Hepatocyte (in vitro differentiated cells): ENCODE data around the gene ALG12. TPM values are rescaled to one million over a fixed set of nuclear protein-coding genes. Genes with fewer than 3 reads are reported as not detected.

Experiments used
- DNase-seq: peaks from one replicate; pipeline ENCODE4 v3.0.0-alpha.2; 2016; ENCODE audit warnings: low spot score
- H2AFZ ChIP-seq: fragments of 200-600 bp; sonication (generic); 2 replicates; pipeline ENCODE4 v1.6.0; 2016; ENCODE audit warnings: antibody characterized with exemption, mild to moderate bottlenecking
- H3K27ac ChIP-seq: fragments of 200-600 bp; sonication (generic); 2 replicates; pipeline ENCODE4 v1.5.1; 2016; ENCODE audit warnings: mild to moderate bottlenecking
- H3K27me3 ChIP-seq: fragments of 200-600 bp; sonication (generic); 2 replicates; pipeline ENCODE4 v1.6.1; 2016
- H3K36me3 ChIP-seq: fragments of 200-600 bp; sonication (generic); replicated peaks from 2 replicates; pipeline ENCODE4 v1.5.1; 2016; ENCODE audit warnings: low read depth; ENCODE audit not compliant: insufficient read depth
- H3K4me1 ChIP-seq: fragments of 200-600 bp; sonication (generic); 2 replicates; pipeline ENCODE4 v1.5.1; 2016; ENCODE audit warnings: mild to moderate bottlenecking, moderate library complexity; ENCODE audit not compliant: insufficient read depth
- H3K4me2 ChIP-seq: fragments of 200-600 bp; sonication (generic); 2 replicates; pipeline ENCODE4 v1.6.0; 2016
- H3K4me3 ChIP-seq: fragments of 200-600 bp; sonication (generic); 2 replicates; pipeline ENCODE4 v1.5.1; 2016; ENCODE audit warnings: mild to moderate bottlenecking
- H3K79me2 ChIP-seq: fragments of 200-600 bp; sonication (generic); 2 replicates; pipeline ENCODE4 v1.6.0; 2017; ENCODE audit warnings: mild to moderate bottlenecking
- H3K9me2 ChIP-seq: fragments of 200-600 bp; sonication (generic); replicated peaks from 2 replicates; pipeline ENCODE4 v1.6.0; 2017; ENCODE audit warnings: mild to moderate bottlenecking; ENCODE audit not compliant: insufficient read depth
- H3K9me3 ChIP-seq: fragments of 200-600 bp; sonication (generic); 2 replicates; pipeline ENCODE4 v1.5.1; 2016; ENCODE audit warnings: low read depth, mild to moderate bottlenecking
- H4K20me1 ChIP-seq: fragments of 200-600 bp; sonication (generic); 2 replicates; pipeline ENCODE4 v1.6.0; 2016; ENCODE audit warnings: mild to moderate bottlenecking; ENCODE audit not compliant: insufficient read depth, poor library complexity, severe bottlenecking
- CTCF ChIP-seq: fragments of 200-600 bp; sonication (generic); IDR thresholded peaks from 2 replicates; pipeline ENCODE4 v1.5.1; 2016; ENCODE audit warnings: antibody characterized with exemption, mild to moderate bottlenecking; ENCODE audit not compliant: poor library complexity
- EZH2 ChIP-seq: fragments of 200-600 bp; sonication (generic); IDR thresholded peaks from 2 replicates; pipeline ENCODE4 v1.6.1; 2016; ENCODE audit warnings: antibody characterized with exemption, mild to moderate bottlenecking, borderline replicate concordance
- EZH2phosphoT487 ChIP-seq: fragments of 200-600 bp; sonication (generic); IDR thresholded peaks from one replicate; pipeline ENCODE4 v1.6.1; 2018; ENCODE audit warnings: antibody characterized with exemption, mild to moderate bottlenecking, low read depth, moderate library complexity; ENCODE audit not compliant: unreplicated experiment, severe bottlenecking
- WGBS: methylation state at CpG from one replicate; pipeline ENCODE4 v1.1.6; 2016; ENCODE audit warnings: low lambda C conversion rate; ENCODE audit errors: missing lambda C conversion rate; 5-methylcytosine and 5-hydroxymethylcytosine counted together
- polyA plus RNA-seq: library from polyadenylated mRNA; unstranded; fragments of >200 nt; fragmentation: Nextera tagmentation; extraction: Ambion mirVana; gene quantifications from 2 replicates; pipeline ENCODE4 v1.2.1, GENCODE V29; 2016
- total RNA-seq: library from RNA; depleted of rRNA; stranded (reverse); fragments of >200 nt; gene quantifications from 2 replicates; pipeline ENCODE4 v1.2.3, GENCODE V29; 2014

ALG12 gene
- total and polyA plus RNA-seq, 2 experiments from 2014 or later = 30.8 to 69.6 TPM

GRCh38 chr22:49911881-49912625 lies 6.2 kb downstream of the ALG12 start:
- no peak overlapping the region for H2AFZ ChIP-seq
- no peak overlapping the region for H3K4me2 ChIP-seq
- no peak for DNase-seq
- H3K79me2 ChIP-seq = peaks cover 24% of the 10 kb centered on the region
- no peaks in the 10 kb centered on the region for H3K9me2 ChIP-seq
- no peaks in the 10 kb centered on the region for H3K27me3 ChIP-seq
- WGBS = 99% methylated on average over 22 of the region's 30 CpGs
- H3K4me1 ChIP-seq = peaks cover 3% of the 10 kb centered on the region
- H3K9me3 ChIP-seq = no peaks in the 10 kb centered on the region
- H3K4me3 ChIP-seq = no peak overlapping the region
- TF ChIP-seq EZH2phosphoT487 (no peak), CTCF (no peak), EZH2 (no peak)
- peaks cover 3% of the 10 kb centered on the region for H3K36me3 ChIP-seq
- H3K27ac ChIP-seq = no peak overlapping the region
- no peaks in the 10 kb centered on the region for H4K20me1 ChIP-seq

- H3K9me3 ChIP-seq = no peaks in the 10 kb centered on the region
- peaks cover 3% of the 10 kb centered on the region for H3K36me3 ChIP-seq
- no peaks in the 10 kb centered on the region for H3K9me2 ChIP-seq
- H4K20me1 ChIP-seq = no peaks in the 10 kb centered on the region
- no peaks in the 10 kb centered on the region for H3K27me3 ChIP-seq
- TF ChIP-seq EZH2phosphoT487 (no peak), EZH2 (no peak), CTCF (no peak)
- H3K4me3 ChIP-seq = no peak overlapping the region
- peaks cover 9% of the 10 kb centered on the region for H3K79me2 ChIP-seq
- no peak overlapping the region for H3K27ac ChIP-seq
- WGBS = 95% methylated on average over 27 of the region's 27 CpGs
- no peak overlapping the region for H3K4me2 ChIP-seq
- no peak for DNase-seq
- no peaks in the 10 kb centered on the region for H3K4me1 ChIP-seq
- no peak overlapping the region for H2AFZ ChIP-seq
Observed at GRCh38 chr22:49910229-49911155, 7.7 kb downstream of the ALG12 start.

GRCh38 chr22:49909476-49910205 lies 8.6 kb downstream of the ALG12 start:
- H3K36me3 ChIP-seq = no peaks in the 10 kb centered on the region
- no peaks in the 10 kb centered on the region for H4K20me1 ChIP-seq
- H3K9me3 ChIP-seq = no peaks in the 10 kb centered on the region
- no peak for DNase-seq
- H3K27ac ChIP-seq = no peak overlapping the region
- no peak overlapping the region for H2AFZ ChIP-seq
- no peaks in the 10 kb centered on the region for H3K4me1 ChIP-seq
- H3K27me3 ChIP-seq = no peaks in the 10 kb centered on the region
- H3K9me2 ChIP-seq = no peaks in the 10 kb centered on the region
- 97% methylated on average over 23 of the region's 23 CpGs for WGBS
- no peak overlapping the region for H3K4me3 ChIP-seq
- H3K79me2 ChIP-seq = peaks cover under 1% of the 10 kb centered on the region
- TF ChIP-seq CTCF (no peak), EZH2 (no peak), EZH2phosphoT487 (no peak)
- no peak overlapping the region for H3K4me2 ChIP-seq
